Measurements from ENCODE around the gene SUV39H1.
A peak's percentile ranks its signal among the peaks of the same experiment; 100 is the strongest.
"Not testable (repeated sequence)": the region's sequence is repeated elsewhere in the genome, so short reads cannot be mapped to it uniquely, and the experiment has no call there.

SUV39H1 gene

GRCh38 chrX:48688531-48689150 lies 7.9 kb upstream of the SUV39H1 start:
- DNase-seq (ENCODE audit: low read depth, low spot score): no peak

DNA sequence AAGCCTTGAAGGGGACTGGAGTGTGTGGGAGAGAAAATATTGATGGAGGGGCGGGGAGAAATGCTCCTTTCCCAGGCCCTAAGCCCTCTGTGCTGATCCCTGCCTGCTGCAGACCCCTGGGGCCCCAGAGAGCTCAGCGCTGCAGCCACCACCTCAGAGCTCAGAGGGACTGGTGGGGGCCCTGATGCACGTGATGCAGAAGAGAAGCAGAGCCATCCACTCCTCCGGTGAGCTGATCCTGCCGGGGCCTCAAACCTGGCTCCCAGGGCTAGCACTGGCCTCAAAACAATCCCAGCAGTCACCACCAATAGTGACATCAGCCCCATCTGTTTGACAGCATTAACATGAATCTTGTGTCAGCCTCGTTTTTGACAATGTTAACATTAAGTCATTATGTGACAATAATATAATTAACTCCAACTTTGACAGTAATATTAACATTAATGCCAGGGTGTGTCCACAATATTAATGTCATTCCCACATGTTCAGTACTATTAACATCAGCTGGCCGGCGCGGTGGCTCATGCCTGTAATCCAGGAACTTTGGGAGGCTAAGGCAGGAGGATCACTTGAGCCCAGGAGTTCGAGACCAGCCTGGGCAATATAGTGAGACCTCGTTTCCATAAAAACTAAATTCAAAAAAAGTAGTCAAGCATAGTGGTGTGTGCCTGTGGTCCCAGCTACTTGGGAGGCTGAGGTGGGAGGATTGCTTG lies 7.2 kb upstream of the SUV39H1 start:
- DNase-seq (ENCODE audit: low read depth, low spot score): no peak

- DNase-seq (ENCODE audit: low read depth, low spot score): not testable (repeated sequence)
Observed at GRCh38 chrX:48691746-48692145, 4.8 kb upstream of the SUV39H1 start.

- no peak for DNase-seq (ENCODE audit: low read depth, low spot score)
Observed at GRCh38 chrX:48694776-48695533, 1.6 kb upstream of the SUV39H1 start.

DNA sequence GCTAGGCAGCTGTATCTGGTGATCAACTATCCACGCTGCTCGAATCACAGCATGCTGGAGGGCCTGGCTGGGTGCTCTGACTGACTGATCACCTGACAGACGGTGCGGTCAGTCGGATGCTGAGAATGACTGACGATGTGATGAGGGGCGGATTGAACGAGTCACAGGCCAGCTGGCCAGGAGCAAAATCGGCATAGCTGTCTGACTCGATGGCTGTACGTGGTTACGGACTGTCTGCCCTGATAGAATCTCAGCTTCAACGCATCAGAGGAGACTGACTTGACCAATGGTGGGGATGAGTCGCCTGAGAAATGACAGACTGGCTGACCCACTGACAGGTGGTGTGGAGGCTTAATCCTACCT lies 1.0 kb upstream of the SUV39H1 start:
- peak; percentile 7 for DNase-seq (ENCODE audit: low read depth, low spot score)

GRCh38 chrX:48695925-48696300 lies 621 bp upstream of the SUV39H1 start:
- DNase-seq (ENCODE audit: low read depth, low spot score): no peak

- peak; percentile 42 for DNase-seq (ENCODE audit: low read depth, low spot score)
Observed at GRCh38 chrX:48696909-48697727, 584 bp downstream of the SUV39H1 start.

- no peak for DNase-seq (ENCODE audit: low read depth, low spot score)
Observed at GRCh38 chrX:48698306-48698705, 1.8 kb downstream of the SUV39H1 start.

GRCh38 chrX:48700246-48700645 lies 3.7 kb downstream of the SUV39H1 start:
- DNase-seq (ENCODE audit: low read depth, low spot score): no peak

GRCh38 chrX:48700951-48701653 lies 4.6 kb downstream of the SUV39H1 start:
- DNase-seq (ENCODE audit: low read depth, low spot score): no peak

- no peak for DNase-seq (ENCODE audit: low read depth, low spot score)
Observed at GRCh38 chrX:48702032-48702431, 5.5 kb downstream of the SUV39H1 start.

GRCh38 chrX:48702716-48703115 lies 6.2 kb downstream of the SUV39H1 start:
- DNase-seq (ENCODE audit: low read depth, low spot score): no peak

DNA sequence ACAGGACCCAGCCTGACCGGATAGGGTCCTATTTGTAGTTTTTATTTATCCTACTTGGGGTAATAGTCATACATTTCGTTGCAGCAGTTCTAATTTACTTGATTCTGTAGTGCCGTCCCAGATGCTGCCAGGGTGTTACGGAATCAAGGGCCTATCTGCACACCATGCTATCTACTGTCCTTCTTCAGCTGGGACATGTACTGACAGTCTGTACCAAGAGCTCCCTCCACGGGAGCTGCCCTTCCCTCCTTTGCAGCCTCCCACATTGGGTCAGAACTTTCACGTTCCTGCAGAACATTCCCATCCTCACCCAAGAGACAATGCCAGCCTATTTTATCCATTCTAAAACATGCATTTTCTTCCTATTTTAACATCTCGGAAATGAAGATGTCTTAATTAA lies 6.7 kb downstream of the SUV39H1 start:
- DNase-seq (ENCODE audit: low read depth, low spot score): no peak

DNA sequence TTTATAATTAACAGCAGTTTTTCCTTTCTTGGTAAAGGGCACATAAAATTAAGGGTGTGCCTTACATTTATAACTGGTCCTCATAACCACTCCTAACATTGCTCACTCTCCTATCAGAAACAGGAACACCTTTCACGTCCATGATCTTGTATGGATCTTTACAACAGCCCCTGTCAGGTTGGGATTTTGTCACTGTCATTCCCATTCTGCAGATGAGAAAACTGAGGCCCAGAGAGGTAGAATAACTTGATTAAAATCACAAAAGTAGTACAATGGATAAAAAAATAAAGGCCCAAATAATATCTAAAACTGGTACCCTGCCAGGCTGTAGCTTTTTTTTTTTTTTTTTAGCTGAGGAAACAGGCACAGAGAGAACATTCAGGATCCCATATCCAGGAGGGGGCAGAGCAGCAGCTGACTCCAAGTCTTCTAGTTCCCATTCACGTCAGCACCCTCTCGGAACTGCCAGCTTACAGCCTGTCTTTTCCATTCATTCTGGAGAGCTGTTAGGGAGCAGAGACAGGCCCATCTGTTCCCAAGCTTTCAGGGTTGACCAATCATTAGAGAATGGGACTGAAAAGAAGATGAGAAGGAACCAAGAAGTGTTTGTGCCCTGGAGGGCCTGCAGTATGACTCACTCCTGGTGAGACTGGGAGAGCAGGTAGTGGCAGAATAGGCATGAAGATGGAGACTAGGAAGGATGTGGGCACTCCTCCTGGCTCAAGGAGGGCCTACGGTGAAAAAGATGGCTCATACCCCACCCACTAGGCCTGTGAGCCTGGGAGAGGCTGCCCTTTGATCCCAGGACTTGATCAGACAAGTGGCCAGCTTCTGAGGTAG lies 7.3 kb downstream of the SUV39H1 start:
- peak; percentile 44 for DNase-seq (ENCODE audit: low read depth, low spot score)

- no peak for DNase-seq (ENCODE audit: low read depth, low spot score)
Observed at GRCh38 chrX:48705871-48706270, 9.3 kb downstream of the SUV39H1 start.

DNA sequence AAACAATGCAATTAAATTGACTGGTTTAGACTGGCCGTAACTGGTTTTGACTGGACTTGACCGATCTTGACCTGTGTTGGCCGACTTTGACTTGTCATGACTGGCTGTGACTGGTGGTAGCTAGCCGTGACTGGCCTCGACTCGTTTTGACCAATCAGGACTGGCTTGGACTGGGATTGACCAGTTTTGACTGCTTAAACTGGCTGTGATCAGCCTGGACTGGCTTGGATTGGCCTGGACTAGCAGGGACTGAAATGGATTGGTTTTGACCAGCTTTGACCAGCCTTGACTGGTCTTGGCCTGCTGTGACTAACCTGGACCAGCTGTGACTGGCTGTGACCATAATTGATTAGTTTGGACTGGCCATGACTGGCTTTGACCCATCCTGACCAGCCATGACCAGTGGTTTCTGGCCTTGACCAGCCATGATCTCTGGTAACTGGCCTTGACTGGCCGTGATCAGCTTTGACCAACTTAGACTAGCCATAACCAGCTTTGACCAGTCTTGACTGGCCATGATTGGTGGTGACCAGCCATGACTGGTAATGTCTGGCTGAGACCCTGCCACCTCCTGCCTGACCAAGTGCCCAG lies 13.1 kb downstream of the SUV39H1 start:
- no peak for DNase-seq (ENCODE audit: low read depth, low spot score)

DNA sequence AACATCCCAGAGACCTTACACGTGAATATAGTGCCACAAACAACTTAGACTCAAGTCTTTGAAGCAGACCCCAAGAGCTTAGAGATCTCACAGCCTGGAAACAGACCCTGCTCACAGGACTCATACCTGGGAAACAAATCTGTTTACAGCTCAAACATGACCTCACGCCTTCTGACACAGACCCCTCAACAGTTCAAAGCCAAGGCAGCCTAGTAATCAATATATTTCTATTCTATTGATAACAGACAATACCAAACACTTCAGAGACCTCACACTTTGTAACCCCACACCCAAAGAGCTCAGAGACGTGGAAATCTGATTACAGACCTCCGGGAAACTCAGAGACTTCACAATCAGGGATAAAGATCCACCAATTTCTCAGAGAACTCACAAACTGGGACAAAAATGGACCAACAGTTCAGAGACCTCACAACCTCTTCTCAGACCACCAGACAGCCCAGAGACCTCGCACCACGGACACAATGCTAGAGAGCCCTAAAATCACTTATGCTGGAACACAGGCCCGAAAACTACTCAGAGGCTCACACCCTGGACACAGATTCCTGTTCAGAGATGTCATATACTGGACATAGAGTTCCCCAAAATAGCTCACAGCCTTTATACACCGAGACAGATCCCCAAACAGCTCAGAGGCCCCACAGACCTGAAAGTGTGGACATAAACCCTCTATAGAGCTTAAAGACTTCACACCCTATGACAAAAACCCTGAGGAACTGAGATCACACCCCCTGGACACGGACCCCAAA lies 14.8 kb downstream of the SUV39H1 start:
- DNase-seq (ENCODE audit: low read depth, low spot score): no peak

- DNase-seq (ENCODE audit: low read depth, low spot score): no peak
Observed at GRCh38 chrX:48711929-48712505, 15.5 kb downstream of the SUV39H1 start.

DNA sequence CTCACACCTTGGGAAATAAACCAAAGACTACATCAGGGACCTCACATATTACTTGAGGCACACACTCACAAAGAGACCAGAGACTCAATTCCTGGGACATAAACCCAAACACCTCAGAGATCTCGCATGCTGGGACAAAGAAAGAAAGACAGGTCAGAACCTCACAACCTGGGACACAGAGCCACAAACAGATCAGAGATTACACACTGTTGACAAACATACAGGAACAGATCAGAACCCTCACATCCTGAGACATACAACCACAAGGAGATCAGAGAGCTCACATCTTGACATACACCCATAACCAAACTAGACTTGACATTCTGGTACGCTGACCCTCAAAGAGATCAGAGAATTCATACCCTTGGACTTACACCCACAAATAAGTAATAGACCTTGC lies 17.3 kb downstream of the SUV39H1 start:
- DNase-seq (ENCODE audit: low read depth, low spot score): no peak
